Measurements from ENCODE around the gene IGSF21.

Gene IGSF21

DNA sequence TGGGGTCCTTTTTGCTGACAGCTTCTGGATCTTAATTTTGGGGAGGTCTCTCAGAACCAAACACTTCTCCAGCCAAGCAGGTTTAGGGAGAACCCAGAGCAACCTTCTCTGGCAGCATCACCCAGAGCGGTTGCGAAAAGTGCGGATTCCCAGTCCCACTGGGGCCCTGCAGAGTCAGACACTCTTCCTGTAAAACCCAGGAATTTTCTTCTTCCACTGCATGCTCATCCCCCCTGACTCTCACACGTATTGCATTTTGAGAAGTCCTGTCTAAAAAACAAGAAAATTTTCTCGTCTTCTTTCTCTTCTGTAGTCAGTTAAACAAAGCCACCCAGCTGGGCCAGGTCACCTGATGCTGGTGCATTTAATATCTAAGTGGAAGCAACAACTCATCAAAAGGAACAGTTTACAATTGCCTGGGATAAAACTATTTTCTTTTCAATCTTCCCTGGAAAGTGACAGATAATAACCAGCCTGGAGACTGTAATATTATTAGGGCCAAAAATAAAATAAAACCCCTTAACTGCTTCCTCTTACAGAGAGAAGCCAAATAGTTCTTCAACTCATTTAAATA, 156.0 kb downstream of the IGSF21 start:
- no peak overlapping the region for H3K4me3 ChIP-seq (ENCODE audit: insufficient read length, low read depth)
- H3K4me1 ChIP-seq (ENCODE audit: insufficient read depth, insufficient read length): no peaks in the 10 kb centered on the region
- H3K27me3 ChIP-seq (ENCODE audit: insufficient read depth, insufficient read length): no peaks in the 10 kb centered on the region
- H3K9ac ChIP-seq (ENCODE audit: insufficient read length, low read depth): no peak overlapping the region
- no peaks in the 10 kb centered on the region for H3K36me3 ChIP-seq (ENCODE audit: insufficient read depth, insufficient read length, low read length)
- DNase-seq (ENCODE audit: low read depth, low spot score): no peak
- H3K9me3 ChIP-seq (ENCODE audit: insufficient read depth, low read length): no peaks in the 10 kb centered on the region
- TF ChIP-seq ZNF274 (IDR thresholded peaks at IDR 0.05; ENCODE audit: low read depth, low read length) (no peak), YY1 (IDR thresholded peaks at IDR 0.05; ENCODE audit: insufficient read depth, insufficient read length) (no peak)

GRCh38 chr1:18264450-18265039, 156.9 kb downstream of the IGSF21 start:
- no peak overlapping the region for H3K9ac ChIP-seq (ENCODE audit: insufficient read length, low read depth)
- TF ChIP-seq YY1 (IDR thresholded peaks at IDR 0.05; ENCODE audit: insufficient read depth, insufficient read length) (no peak), ZNF274 (IDR thresholded peaks at IDR 0.05; ENCODE audit: low read depth, low read length) (no peak), SUZ12 (IDR thresholded peaks at IDR 0.05; ENCODE audit: extremely low read depth, insufficient read depth, insufficient read length) (no peak)
- H3K36me3 ChIP-seq (ENCODE audit: insufficient read depth, insufficient read length, low read length): no peaks in the 10 kb centered on the region
- DNase-seq (ENCODE audit: low read depth, low spot score): no peak
- no peaks in the 10 kb centered on the region for H3K9me3 ChIP-seq (ENCODE audit: insufficient read depth, low read length)
- H3K4me3 ChIP-seq (ENCODE audit: insufficient read length, low read depth): no peak overlapping the region
- H3K27me3 ChIP-seq (ENCODE audit: insufficient read depth, insufficient read length): no peaks in the 10 kb centered on the region
- no peaks in the 10 kb centered on the region for H3K4me1 ChIP-seq (ENCODE audit: insufficient read depth, insufficient read length)

GRCh38 chr1:18265641-18266040, 158.0 kb downstream of the IGSF21 start:
- H3K36me3 ChIP-seq (ENCODE audit: insufficient read depth, insufficient read length, low read length): no peaks in the 10 kb centered on the region
- no peaks in the 10 kb centered on the region for H3K4me1 ChIP-seq (ENCODE audit: insufficient read depth, insufficient read length)
- no peaks in the 10 kb centered on the region for H3K9me3 ChIP-seq (ENCODE audit: insufficient read depth, low read length)
- no peak overlapping the region for H3K9ac ChIP-seq (ENCODE audit: insufficient read length, low read depth)
- H3K4me3 ChIP-seq (ENCODE audit: insufficient read length, low read depth): no peak overlapping the region
- no peak for DNase-seq (ENCODE audit: low read depth, low spot score)
- TF ChIP-seq SUZ12 (IDR thresholded peaks at IDR 0.05; ENCODE audit: extremely low read depth, insufficient read depth, insufficient read length): no peak
- no peak for TF ChIP-seq YY1 (IDR thresholded peaks at IDR 0.05; ENCODE audit: insufficient read depth, insufficient read length)
- TF ChIP-seq ZNF274 (IDR thresholded peaks at IDR 0.05; ENCODE audit: low read depth, low read length): no peak
- H3K27me3 ChIP-seq (ENCODE audit: insufficient read depth, insufficient read length): no peaks in the 10 kb centered on the region

DNA sequence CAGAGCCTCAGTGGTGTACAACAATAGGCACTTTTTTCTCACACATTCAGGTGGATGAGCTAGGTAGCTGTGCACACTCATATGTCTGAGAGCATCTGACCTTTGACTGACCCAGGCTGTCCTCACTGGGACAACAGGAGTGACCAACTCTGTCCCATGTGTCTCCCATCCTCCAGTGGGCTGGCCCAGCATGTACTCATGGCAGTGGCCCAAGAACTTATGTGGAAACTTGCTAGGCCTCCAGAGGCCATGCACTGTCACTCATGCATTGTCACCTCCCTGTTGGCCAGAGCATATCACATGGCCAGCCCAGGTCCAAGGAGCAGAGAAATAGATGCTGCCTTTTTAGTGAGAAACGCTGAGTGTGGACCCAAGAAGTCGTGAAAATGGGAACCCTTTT, 158.8 kb downstream of the IGSF21 start:
- no peak for TF ChIP-seq YY1 (IDR thresholded peaks at IDR 0.05; ENCODE audit: insufficient read depth, insufficient read length)
- TF ChIP-seq ZNF274 (IDR thresholded peaks at IDR 0.05; ENCODE audit: low read depth, low read length): no peak
- no peak for TF ChIP-seq SUZ12 (IDR thresholded peaks at IDR 0.05; ENCODE audit: extremely low read depth, insufficient read depth, insufficient read length)
- Histone ChIP-seq H3K4me1 (ENCODE audit: insufficient read depth, insufficient read length) (no peaks in the 10 kb centered on the region), H3K4me3 (ENCODE audit: insufficient read length, low read depth) (no peak overlapping the region), H3K36me3 (ENCODE audit: insufficient read depth, insufficient read length, low read length) (no peaks in the 10 kb centered on the region), H3K27me3 (ENCODE audit: insufficient read depth, insufficient read length) (no peaks in the 10 kb centered on the region), H3K9me3 (ENCODE audit: insufficient read depth, low read length) (no peaks in the 10 kb centered on the region), H3K9ac (ENCODE audit: insufficient read length, low read depth) (no peak overlapping the region)
- no peak for DNase-seq (ENCODE audit: low read depth, low spot score)

GRCh38 chr1:18271336-18271735, 163.7 kb downstream of the IGSF21 start:
- no peak overlapping the region for H3K4me3 ChIP-seq (ENCODE audit: insufficient read length, low read depth)
- DNase-seq (ENCODE audit: low read depth, low spot score): no peak
- TF ChIP-seq SUZ12 (IDR thresholded peaks at IDR 0.05; ENCODE audit: extremely low read depth, insufficient read depth, insufficient read length) (no peak), YY1 (IDR thresholded peaks at IDR 0.05; ENCODE audit: insufficient read depth, insufficient read length) (no peak), ZNF274 (IDR thresholded peaks at IDR 0.05; ENCODE audit: low read depth, low read length) (no peak)
- H3K36me3 ChIP-seq (ENCODE audit: insufficient read depth, insufficient read length, low read length): no peaks in the 10 kb centered on the region
- no peaks in the 10 kb centered on the region for H3K4me1 ChIP-seq (ENCODE audit: insufficient read depth, insufficient read length)
- H3K9ac ChIP-seq (ENCODE audit: insufficient read length, low read depth): no peak overlapping the region
- no peaks in the 10 kb centered on the region for H3K9me3 ChIP-seq (ENCODE audit: insufficient read depth, low read length)
- no peaks in the 10 kb centered on the region for H3K27me3 ChIP-seq (ENCODE audit: insufficient read depth, insufficient read length)

DNA sequence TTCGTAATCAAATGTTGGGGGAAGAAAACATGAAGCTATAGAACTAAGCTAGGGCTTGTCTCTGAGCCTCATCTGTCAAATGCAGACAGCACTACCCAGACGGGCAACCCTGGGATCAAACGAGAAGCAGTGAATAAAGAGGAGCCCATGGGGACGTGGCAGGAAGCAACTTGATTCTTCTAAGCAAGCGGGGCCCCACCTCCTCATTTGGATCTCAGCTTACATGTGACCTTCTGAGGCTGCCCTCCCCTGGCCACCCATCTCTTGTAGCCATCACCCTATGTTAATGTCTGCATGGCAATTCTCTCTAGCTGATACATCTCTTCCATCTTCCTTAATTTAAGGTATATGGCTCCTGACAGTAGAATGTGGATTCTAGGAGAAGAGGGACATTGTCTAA, 171.3 kb downstream of the IGSF21 start:
- Histone ChIP-seq H3K36me3 (ENCODE audit: insufficient read depth, insufficient read length, low read length) (no peaks in the 10 kb centered on the region), H3K4me3 (ENCODE audit: insufficient read length, low read depth) (no peak overlapping the region), H3K27me3 (ENCODE audit: insufficient read depth, insufficient read length) (no peaks in the 10 kb centered on the region), H3K9me3 (ENCODE audit: insufficient read depth, low read length) (no peaks in the 10 kb centered on the region), H3K4me1 (ENCODE audit: insufficient read depth, insufficient read length) (peaks cover 11% of the 10 kb centered on the region), H3K9ac (ENCODE audit: insufficient read length, low read depth) (no peak overlapping the region)
- TF ChIP-seq SUZ12 (IDR thresholded peaks at IDR 0.05; ENCODE audit: extremely low read depth, insufficient read depth, insufficient read length) (no peak), ZNF274 (IDR thresholded peaks at IDR 0.05; ENCODE audit: low read depth, low read length) (no peak), YY1 (IDR thresholded peaks at IDR 0.05; ENCODE audit: insufficient read depth, insufficient read length) (no peak)
- no peak for DNase-seq (ENCODE audit: low read depth, low spot score)

DNA sequence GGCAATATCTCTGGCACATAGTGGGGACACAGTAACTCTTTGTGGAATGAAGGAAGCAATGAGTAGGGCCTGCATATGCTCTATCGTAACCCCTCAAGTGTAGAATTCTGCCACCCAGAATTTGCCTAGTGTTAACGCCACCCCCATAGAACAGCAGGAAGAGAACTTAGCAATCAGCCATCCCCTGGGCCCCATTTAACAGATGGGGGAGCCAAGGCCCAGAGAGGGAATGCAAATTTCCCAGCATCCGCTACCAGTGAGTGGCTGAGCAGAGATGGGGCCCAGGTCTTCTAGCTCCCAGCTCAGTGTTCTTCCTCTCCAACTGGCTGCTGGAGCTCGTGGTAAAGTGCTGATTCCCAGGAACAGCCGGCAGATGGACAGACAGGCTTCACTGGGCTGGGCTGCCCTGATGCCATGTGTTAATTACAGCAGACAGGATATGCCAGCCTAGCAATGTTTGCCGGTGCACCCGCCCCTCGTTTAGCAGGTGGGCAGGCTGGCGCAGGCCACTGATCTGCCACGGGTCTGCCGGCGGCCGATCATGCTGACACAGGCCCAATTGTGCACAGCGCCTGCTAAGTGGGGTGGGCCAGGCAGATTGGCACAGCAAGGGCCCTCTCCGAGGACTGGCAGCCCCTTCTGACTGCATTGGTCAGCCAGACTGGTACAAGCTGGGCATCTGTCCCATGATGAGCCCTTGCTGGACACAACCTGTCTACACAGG, 171.9 kb downstream of the IGSF21 start:
- Histone ChIP-seq H3K9me3 (ENCODE audit: insufficient read depth, low read length) (no peaks in the 10 kb centered on the region), H3K4me1 (ENCODE audit: insufficient read depth, insufficient read length) (peaks cover 15% of the 10 kb centered on the region), H3K4me3 (ENCODE audit: insufficient read length, low read depth) (no peak overlapping the region), H3K9ac (ENCODE audit: insufficient read length, low read depth) (no peak overlapping the region), H3K27me3 (ENCODE audit: insufficient read depth, insufficient read length) (no peaks in the 10 kb centered on the region), H3K36me3 (ENCODE audit: insufficient read depth, insufficient read length, low read length) (no peaks in the 10 kb centered on the region)
- TF ChIP-seq SUZ12 (IDR thresholded peaks at IDR 0.05; ENCODE audit: extremely low read depth, insufficient read depth, insufficient read length): no peak
- TF ChIP-seq ZNF274 (IDR thresholded peaks at IDR 0.05; ENCODE audit: low read depth, low read length): no peak
- TF ChIP-seq YY1 (IDR thresholded peaks at IDR 0.05; ENCODE audit: insufficient read depth, insufficient read length): no peak
- DNase-seq (ENCODE audit: low read depth, low spot score): no peak
